ENCODE data around the gene PVR. TPM values are rescaled to one million over a fixed set of nuclear protein-coding genes. Genes with fewer than 3 reads are reported as not detected.

Gene PVR
- total RNA-seq, 1 experiment from 2014 or later = 15.0 TPM

DNA sequence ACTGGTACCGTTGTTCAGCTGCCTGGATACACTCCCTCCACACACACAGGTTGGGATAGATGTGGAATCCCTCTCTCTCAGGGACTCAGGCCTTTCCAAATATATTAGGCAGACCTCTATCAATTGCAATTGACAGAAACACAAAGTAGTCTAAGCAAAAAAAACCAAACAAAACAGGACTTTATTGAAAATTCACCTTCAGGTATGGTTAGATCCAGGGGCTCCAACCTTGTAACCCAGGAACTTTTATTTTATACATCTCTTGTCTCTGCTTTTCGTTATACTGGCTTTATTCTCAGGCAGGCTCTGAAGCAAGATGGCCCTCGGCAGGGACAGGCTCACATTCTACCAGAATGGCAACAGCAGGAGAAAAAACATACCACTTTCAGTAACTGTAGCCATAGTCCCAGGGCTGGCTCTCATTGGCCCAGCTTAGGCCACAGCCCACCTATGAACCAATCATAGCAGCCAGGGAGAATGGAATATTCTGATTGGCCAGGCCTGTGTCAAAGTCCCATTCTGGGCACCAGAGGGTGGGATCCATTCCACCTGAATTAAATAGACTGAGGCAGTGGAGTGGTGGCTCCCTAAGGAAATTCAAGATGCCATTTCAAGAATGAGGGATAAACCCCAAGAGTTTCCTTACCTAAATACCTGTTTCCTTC is 14.5 kb downstream of the PVR start (continued):
- TF ChIP-seq ZNF396 (CRISPR knock-in tag; IDR thresholded peaks at IDR 0.05; ENCODE audit: borderline replicate concordance) (no peak), GABPB1 (CRISPR knock-in tag; IDR thresholded peaks at IDR 0.05) (no peak), RELA (CRISPR knock-in tag; IDR thresholded peaks at IDR 0.05; ENCODE audit: borderline replicate concordance) (no peak)
- TF ChIP-seq, protein P1, sequence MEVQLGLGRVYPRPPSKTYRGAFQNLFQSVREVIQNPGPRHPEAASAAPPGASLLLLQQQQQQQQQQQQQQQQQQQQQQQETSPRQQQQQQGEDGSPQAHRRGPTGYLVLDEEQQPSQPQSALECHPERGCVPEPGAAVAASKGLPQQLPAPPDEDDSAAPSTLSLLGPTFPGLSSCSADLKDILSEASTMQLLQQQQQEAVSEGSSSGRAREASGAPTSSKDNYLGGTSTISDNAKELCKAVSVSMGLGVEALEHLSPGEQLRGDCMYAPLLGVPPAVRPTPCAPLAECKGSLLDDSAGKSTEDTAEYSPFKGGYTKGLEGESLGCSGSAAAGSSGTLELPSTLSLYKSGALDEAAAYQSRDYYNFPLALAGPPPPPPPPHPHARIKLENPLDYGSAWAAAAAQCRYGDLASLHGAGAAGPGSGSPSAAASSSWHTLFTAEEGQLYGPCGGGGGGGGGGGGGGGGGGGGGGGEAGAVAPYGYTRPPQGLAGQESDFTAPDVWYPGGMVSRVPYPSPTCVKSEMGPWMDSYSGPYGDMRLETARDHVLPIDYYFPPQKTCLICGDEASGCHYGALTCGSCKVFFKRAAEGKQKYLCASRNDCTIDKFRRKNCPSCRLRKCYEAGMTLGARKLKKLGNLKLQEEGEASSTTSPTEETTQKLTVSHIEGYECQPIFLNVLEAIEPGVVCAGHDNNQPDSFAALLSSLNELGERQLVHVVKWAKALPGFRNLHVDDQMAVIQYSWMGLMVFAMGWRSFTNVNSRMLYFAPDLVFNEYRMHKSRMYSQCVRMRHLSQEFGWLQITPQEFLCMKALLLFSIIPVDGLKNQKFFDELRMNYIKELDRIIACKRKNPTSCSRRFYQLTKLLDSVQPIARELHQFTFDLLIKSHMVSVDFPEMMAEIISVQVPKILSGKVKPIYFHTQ (CRISPR knock-in tag; IDR thresholded peaks at IDR 0.05) = no peak
- TF ChIP-seq, protein P2, sequence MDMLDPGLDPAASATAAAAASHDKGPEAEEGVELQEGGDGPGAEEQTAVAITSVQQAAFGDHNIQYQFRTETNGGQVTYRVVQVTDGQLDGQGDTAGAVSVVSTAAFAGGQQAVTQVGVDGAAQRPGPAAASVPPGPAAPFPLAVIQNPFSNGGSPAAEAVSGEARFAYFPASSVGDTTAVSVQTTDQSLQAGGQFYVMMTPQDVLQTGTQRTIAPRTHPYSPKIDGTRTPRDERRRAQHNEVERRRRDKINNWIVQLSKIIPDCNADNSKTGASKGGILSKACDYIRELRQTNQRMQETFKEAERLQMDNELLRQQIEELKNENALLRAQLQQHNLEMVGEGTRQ (CRISPR knock-in tag; IDR thresholded peaks at IDR 0.05) = no peak

GRCh38 chr19:44660081-44660480 is 16.4 kb downstream of the PVR start:
- Mint-ChIP-seq H3K4me1 (no peaks in the 10 kb centered on the region), H3K4me3 (no peak overlapping the region), H3K9me3 (no peaks in the 10 kb centered on the region), H3K27me3 (ENCODE audit: low read depth) (no peaks in the 10 kb centered on the region), H3K36me3 (peaks cover 37% of the 10 kb centered on the region), H3K27ac (no peak overlapping the region)
- DNase-seq (ENCODE audit: low spot score) (no peak), ATAC-seq (no peak)
- TF ChIP-seq FOXP1 (CRISPR knock-in tag; IDR thresholded peaks at IDR 0.05; ENCODE audit: borderline replicate concordance) (no peak), ZNF396 (CRISPR knock-in tag; IDR thresholded peaks at IDR 0.05; ENCODE audit: borderline replicate concordance) (no peak), JAZF1 (CRISPR knock-in tag; IDR thresholded peaks at IDR 0.05) (no peak), TCF7 (CRISPR knock-in tag; IDR thresholded peaks at IDR 0.05; ENCODE audit: low read depth) (no peak), ZBTB21 (CRISPR knock-in tag; IDR thresholded peaks at IDR 0.05; ENCODE audit: borderline replicate concordance) (no peak)
- TF ChIP-seq, protein P3, sequence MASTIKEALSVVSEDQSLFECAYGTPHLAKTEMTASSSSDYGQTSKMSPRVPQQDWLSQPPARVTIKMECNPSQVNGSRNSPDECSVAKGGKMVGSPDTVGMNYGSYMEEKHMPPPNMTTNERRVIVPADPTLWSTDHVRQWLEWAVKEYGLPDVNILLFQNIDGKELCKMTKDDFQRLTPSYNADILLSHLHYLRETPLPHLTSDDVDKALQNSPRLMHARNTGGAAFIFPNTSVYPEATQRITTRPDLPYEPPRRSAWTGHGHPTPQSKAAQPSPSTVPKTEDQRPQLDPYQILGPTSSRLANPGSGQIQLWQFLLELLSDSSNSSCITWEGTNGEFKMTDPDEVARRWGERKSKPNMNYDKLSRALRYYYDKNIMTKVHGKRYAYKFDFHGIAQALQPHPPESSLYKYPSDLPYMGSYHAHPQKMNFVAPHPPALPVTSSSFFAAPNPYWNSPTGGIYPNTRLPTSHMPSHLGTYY (CRISPR knock-in tag; IDR thresholded peaks at IDR 0.05) = no peak
- ChIA-PET CTCF (interaction anchor here (1.5 to 6.5 kb wide), 3 partner anchors 65 to 89 kb away, joined by 3 to 44 read pairs (median 5); no protein-coding TSS in a partner anchor), POLR2A (no interaction called here)

- ATAC-seq (no peak), DNase-seq (ENCODE audit: low spot score) (no peak)
- ChIA-PET POLR2A (no interaction called here), CTCF (interaction anchor here (1.5 to 6.5 kb wide), 2 partner anchors 84 to 90 kb away, joined by 5 to 44 read pairs; no protein-coding TSS in a partner anchor)
- Mint-ChIP-seq H3K27me3 (ENCODE audit: low read depth) (no peaks in the 10 kb centered on the region), H3K36me3 (peaks cover 29% of the 10 kb centered on the region), H3K9me3 (no peaks in the 10 kb centered on the region), H3K4me3 (no peak overlapping the region), H3K27ac (no peak overlapping the region), H3K4me1 (0 out of 2 replicates have a peak, but pooled peaks cover 4% of the 10 kb centered on the region)
- TF ChIP-seq HMGA2 (CRISPR knock-in tag; IDR thresholded peaks at IDR 0.05) (no peak), JUN (CRISPR knock-in tag; IDR thresholded peaks at IDR 0.05) (no peak), RELA (CRISPR knock-in tag; IDR thresholded peaks at IDR 0.05; ENCODE audit: borderline replicate concordance) (no peak), PREB (CRISPR knock-in tag; IDR thresholded peaks at IDR 0.05; ENCODE audit: borderline replicate concordance) (no peak), FOXJ3 (CRISPR knock-in tag; IDR thresholded peaks at IDR 0.05; ENCODE audit: borderline replicate concordance) (no peak), ZNF423 (CRISPR knock-in tag; IDR thresholded peaks at IDR 0.05) (no peak)
- TF ChIP-seq, protein P4, sequence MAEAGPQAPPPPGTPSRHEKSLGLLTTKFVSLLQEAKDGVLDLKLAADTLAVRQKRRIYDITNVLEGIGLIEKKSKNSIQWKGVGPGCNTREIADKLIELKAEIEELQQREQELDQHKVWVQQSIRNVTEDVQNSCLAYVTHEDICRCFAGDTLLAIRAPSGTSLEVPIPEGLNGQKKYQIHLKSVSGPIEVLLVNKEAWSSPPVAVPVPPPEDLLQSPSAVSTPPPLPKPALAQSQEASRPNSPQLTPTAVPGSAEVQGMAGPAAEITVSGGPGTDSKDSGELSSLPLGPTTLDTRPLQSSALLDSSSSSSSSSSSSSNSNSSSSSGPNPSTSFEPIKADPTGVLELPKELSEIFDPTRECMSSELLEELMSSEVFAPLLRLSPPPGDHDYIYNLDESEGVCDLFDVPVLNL (CRISPR knock-in tag; IDR thresholded peaks at IDR 0.05; ENCODE audit: borderline replicate concordance, low read depth) = no peak
Measured at GRCh38 chr19:44661205-44661604, 17.5 kb downstream of the PVR start.
